ENCODE measurements around the gene POT1.

DNA sequence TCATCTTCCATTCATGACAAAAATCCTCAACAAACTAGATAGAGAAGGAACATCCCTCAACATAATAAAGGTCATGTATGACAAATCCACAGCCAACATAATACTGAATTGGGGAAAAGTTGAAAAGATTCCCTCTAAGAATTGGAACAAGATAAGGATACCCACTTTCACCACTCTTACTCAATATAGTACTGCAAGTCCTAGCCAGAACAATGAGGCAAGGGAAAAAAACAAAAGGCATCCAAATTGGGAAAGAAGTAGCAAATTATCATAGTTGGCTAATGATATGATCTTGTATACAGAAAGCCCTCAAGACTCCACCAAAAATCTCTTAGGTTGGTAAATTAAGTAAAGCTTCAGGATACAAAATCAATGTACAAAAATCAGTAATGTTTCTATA is 4.7 kb downstream of the POT1 start:
- TF ChIP-seq, protein P1, sequence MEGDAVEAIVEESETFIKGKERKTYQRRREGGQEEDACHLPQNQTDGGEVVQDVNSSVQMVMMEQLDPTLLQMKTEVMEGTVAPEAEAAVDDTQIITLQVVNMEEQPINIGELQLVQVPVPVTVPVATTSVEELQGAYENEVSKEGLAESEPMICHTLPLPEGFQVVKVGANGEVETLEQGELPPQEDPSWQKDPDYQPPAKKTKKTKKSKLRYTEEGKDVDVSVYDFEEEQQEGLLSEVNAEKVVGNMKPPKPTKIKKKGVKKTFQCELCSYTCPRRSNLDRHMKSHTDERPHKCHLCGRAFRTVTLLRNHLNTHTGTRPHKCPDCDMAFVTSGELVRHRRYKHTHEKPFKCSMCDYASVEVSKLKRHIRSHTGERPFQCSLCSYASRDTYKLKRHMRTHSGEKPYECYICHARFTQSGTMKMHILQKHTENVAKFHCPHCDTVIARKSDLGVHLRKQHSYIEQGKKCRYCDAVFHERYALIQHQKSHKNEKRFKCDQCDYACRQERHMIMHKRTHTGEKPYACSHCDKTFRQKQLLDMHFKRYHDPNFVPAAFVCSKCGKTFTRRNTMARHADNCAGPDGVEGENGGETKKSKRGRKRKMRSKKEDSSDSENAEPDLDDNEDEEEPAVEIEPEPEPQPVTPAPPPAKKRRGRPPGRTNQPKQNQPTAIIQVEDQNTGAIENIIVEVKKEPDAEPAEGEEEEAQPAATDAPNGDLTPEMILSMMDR (IDR thresholded peaks at IDR 0.05), result no peak
- TF ChIP-seq POLR2A (IDR thresholded peaks at IDR 0.05), result no peak
